GM19240 (cell line): ENCODE data around the gene RAX.

ENCODE experiments used
- DNase-seq: peaks from one replicate; pipeline ENCODE4 v3.0.0; 2011; ENCODE audit warnings: low spot score; ENCODE audit not compliant: insufficient read length

The RAX gene

DNA sequence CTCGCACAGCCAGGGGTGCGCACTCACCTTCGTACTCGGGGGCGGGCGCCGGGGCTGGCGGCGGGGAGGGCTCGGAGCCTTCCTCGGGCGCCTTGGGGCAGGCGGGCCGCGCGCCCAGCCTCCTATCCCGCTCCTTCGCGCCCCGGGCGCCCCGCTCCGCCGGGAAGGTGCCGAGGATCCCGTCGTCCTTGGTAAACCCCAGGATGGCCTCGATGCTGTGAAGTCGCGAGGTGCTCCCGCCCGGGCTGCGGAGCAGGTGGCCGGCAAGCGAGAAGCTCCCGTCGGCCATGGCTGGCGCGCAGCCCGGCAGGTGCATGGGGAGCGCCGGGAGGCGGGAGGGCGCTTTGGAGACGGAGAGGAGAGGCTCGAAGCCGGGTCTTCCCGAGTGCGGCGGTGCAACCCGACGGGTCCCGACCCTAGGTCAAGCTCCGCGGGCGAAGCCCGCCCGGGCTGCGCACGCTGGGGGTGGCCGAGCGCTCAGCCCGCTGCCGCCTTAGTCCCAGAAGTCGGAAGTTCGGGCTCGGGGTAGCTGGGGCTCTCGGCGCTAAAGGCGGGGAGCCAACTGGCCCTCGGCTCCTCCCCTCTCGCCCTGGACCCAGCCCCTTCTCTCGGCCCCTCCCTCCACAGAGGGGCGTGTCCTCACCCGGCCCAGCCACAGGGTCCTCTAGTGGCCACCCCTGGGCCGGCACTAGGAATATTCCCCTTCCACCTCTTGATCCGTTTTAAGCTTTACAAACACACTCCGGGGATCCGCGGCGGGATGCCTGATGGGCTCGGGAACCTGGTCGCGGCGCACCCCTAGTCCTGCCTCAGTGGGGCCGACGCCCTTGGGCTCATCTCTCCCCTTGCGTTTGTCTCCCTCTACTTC, at the start of gene RAX:
RAX (minus strand) TSS at position 564 of the 868 bp plus-strand sequence; CDS start at position 316, 248 bp downstream.
- no peak for DNase-seq

- DNase-seq: no peak
These were observed 45.3 kb upstream of the RAX start, which contains the start of gene CPLX4 for GRCh38 chr18:59318460-59319050. CPLX4 (minus strand) TSS chr18:59318649; CDS start chr18:59318462, 187 bp downstream.

GRCh38 chr18:59311631-59312030, 38.4 kb upstream of the RAX start:
- DNase-seq: no peak

DNA sequence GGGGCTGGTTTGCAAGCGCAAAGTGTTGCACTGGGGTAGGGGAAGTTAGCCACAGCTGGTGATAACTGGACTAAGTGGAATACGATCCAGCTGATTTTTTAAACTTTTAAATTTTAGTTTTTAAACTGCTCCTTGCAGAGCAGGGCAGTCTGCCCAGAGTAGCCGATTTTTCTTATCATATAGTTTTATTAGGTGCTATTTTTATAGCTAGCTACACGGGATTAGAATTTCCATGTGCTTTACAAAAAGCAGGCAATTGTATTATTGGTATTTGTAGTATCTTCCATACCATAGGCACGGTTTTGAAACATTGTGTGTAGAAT, 35.6 kb upstream of the RAX start:
- DNase-seq: no peak

DNA sequence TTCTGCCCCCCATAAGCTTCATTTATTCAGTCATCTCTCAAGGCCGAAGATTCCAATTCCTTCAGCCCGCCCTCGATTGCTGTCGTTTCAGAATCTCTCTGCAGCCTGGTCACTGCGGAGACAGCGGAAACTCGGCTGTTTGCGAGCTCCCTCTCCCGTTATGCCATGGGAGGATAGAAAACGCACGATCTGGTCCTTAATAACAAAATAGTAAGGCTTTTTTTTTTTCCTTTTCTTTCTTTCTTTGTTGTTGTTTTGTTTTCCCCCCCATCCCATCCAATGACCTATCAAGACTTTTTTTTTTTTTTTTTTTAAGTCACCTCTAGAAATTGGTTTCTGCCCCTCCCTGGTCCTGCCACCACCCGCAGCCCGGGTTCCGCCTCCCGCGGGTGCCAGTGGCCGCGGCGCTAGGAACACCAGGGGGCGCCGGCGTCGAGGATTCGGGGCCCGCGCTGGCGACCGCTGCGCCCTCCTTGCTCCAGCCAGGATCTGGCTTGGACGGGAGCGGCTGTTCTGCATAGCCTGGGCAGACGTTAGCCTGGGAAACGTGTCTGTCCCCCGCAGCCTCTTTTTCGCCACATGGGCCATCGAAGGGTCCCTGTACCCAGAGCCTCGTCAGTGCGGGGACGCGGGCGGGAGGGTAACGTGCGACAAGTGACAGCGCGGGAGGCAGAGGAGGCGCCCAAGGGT, 35.1 kb upstream of the RAX start:
- DNase-seq: peak; percentile 54

DNA sequence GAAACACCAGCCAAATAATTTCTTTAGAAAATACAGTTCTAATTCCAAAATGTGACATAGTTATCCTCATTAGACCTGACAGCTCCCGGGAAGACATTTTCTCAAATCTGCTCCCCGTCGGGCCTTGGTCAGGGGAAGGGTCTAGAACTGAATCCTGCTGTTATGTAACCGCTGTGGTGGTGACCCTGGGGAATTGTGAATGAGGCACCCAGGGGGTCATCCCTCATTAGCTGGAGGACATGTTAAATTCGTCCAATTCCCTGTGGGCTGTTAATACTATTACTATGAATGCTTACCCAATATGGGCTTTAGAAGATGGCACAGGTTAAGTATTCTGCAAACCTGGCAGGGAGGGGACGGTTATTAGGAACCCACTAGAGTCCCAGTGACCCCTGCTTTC, 33.4 kb upstream of the RAX start:
- DNase-seq: no peak

DNA sequence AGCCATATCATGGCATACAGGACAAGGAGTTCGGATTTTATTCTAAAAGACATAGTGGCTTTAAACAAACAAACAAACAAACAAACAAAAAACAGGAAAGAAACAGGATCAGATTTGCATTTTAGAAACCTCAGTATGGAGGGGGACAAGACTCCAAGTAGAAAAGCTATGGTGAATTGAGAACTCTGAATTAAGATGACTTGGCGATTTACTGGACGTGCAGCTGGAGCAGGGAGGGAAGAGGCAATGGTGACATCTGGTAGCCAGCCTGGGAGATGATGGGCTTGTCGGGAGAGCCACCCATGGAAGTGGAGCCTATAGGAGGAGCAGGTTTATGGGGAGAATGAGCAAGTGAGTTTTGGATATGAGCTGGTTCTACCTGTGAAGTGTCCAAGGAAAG, 32.0 kb upstream of the RAX start:
- DNase-seq: no peak

GRCh38 chr18:59303656-59304195, 30.5 kb upstream of the RAX start:
- no peak for DNase-seq

GRCh38 chr18:59303006-59303405, 29.8 kb upstream of the RAX start:
- DNase-seq: no peak

DNA sequence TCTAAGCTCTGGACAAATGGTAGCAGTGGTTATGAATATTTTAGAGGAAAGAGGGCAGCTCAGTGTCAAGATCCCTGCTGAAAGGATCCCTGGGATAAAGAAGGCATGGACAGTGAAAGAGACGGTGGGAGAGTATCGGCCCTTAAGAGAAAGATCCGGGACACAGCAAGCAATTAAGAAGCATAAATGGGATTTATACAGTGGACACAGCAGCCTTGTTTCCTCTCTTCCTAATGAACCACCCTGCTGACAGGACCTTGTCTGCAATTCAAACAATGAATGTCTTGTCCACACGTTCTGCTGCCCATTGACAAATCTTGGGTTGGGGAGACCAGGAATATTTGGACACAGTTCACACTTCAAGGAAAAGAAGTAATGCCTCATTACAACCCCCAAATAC, 28.7 kb upstream of the RAX start:
- DNase-seq: no peak

DNA sequence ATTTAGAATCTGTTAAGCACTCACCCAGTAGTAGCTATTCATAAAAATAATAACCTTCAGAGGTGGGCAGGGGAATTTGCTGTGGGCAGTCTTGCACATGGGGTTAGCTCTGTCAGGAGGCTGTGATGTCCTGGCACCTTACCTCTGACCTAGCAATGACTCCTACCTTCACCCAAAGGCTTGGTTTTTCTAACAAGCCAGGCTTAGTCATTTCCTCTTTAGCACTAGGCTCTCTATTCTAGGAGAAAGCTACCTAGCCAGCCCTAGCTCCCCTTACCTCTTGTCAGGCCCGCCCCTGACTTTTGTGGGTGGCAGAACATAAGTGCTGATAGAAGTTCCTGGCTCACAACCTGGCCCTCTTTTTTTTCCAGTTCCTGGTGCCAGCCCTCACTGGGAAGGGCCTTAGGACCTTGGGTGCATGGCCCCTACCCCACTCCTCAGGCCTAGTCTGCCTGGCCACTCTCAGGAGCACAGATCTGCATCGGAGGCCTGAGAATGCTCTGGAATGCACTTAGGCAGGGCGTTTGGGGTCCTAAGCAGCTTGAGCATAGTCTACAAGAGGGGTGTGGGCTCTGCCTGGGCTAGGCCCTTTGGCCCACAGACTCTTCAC, 27.5 kb upstream of the RAX start:
- DNase-seq: no peak

DNA sequence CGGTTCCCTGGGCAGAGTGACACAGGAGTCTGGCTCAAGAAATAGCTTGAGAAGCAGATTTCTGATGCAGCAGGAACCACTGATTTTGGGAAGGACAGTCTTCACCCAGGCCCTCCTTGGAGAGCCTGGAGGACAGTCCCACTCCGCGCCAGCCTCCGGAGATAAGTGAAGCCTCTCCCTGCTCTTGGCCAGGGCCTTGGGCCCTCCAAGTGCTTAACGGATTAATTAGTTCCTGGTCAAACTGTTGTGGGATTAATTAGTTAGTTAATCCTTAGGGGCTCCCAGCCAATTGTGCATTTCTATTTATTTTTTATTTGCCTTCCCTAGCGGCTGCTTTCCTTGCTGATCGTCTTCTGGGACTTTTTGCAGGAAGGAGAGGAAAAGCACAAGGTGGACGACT, 25.6 kb upstream of the RAX start:
- no peak for DNase-seq

DNA sequence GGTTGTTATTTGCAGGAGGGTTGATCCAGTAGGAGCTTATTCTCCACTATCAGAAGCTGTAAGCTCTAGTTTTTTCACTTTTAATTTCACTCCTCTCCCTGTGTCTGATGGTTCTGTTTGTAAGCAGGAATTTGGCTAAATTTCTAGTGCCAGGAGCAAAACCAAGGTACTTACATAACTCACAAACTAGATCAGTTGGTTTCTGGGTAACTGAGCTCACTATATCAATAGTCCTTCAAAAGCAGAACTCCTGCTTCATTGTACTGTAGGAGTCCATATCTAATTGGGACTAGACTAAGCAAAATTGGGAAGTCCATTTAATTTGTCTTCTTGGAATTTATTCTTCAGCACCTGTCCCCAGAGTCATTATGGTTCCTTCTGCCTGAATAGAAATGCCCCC, 20.1 kb upstream of the RAX start:
- DNase-seq: no peak

DNA sequence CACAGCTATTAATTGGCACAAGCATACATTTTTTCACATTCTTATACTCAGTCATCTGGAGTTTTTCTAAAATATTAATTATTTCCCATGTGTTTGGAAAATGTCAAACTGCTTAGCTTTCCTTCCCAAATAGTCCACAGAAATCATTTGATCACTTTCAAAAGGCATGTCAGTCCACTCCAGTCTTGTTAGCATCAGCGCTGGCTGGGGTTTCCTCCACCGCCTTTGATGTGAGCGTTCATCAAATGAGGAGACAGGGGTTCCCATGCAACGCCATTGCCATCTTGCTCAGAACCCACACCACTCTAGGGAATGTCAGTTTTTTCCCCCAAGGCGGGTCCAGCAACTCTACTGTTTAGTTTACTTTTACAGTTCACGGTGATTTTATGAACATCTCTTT, 13.1 kb upstream of the RAX start:
- DNase-seq: no peak

DNA sequence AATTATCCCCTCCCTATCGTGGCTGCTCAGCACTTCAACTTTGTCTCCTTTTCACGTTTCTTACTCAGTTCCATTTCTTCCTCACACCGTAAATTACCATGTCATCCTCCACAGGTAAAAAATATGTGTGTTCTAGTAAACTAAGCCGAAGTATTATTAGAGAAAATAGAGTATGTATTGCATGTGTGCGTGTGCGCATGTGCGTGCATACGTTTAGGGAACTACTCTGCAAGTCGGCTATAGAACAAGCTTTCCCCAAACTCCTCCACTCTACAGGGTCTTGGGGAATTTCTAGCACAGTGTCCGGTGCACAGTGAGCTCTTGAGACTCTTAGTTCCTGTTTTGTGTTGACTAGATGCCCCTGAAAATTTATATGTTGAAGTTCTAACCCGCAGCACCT, 9.1 kb upstream of the RAX start:
- DNase-seq: no peak

GRCh38 chr18:59279722-59280121, 6.5 kb upstream of the RAX start:
- no peak for DNase-seq

GRCh38 chr18:59279193-59279592, 5.9 kb upstream of the RAX start:
- no peak for DNase-seq

GRCh38 chr18:59278793-59279192, 5.5 kb upstream of the RAX start:
- no peak for DNase-seq

DNA sequence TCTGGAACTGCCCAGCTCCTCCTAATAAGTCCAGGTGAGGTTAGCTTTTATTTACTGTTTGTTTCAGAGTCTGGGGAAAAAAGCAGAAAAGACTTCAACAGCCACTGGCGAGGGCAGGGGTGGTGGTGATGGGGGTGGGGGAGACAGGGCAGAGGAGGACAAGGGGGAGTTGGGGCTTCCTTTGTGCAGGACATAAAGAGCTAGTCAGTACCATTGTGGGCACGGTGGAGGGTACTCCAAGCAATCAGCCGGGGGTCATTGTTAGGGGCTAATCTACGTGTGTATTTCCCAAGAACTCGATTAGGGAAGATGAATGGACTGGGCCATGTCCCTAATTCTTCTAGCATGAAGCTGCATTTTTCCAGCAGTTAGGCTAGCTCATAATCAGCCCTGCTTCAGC, 2.8 kb upstream of the RAX start:
- DNase-seq: no peak

GRCh38 chr18:59275406-59275949, 2.2 kb upstream of the RAX start:
- no peak for DNase-seq

- no peak for DNase-seq
These were observed 1.3 kb upstream of the RAX start for GRCh38 chr18:59274533-59274928.
